M059J (cell line): Measurements from ENCODE around the gene NPEPL1. TPM values are rescaled to one million over a fixed set of nuclear protein-coding genes. Genes with fewer than 3 reads are reported as not detected.
"Not testable (repeated sequence)": the region's sequence is repeated elsewhere in the genome, so short reads cannot be mapped to it uniquely, and the experiment has no call there.

Experiments
- DNase-seq: peaks from one replicate; pipeline ENCODE4 v3.0.0-alpha.2; 2012; ENCODE audit warnings: low read depth
- total RNA-seq: library from RNA; depleted of rRNA; stranded (reverse); fragments of >200 nt; shearing (Covaris generic); gene quantifications from 2 replicates; pipeline ENCODE4 v1.2.3, GENCODE V29; 2014

The NPEPL1 gene
- total RNA-seq, 1 experiment from 2014 or later: 14.1 TPM

DNA sequence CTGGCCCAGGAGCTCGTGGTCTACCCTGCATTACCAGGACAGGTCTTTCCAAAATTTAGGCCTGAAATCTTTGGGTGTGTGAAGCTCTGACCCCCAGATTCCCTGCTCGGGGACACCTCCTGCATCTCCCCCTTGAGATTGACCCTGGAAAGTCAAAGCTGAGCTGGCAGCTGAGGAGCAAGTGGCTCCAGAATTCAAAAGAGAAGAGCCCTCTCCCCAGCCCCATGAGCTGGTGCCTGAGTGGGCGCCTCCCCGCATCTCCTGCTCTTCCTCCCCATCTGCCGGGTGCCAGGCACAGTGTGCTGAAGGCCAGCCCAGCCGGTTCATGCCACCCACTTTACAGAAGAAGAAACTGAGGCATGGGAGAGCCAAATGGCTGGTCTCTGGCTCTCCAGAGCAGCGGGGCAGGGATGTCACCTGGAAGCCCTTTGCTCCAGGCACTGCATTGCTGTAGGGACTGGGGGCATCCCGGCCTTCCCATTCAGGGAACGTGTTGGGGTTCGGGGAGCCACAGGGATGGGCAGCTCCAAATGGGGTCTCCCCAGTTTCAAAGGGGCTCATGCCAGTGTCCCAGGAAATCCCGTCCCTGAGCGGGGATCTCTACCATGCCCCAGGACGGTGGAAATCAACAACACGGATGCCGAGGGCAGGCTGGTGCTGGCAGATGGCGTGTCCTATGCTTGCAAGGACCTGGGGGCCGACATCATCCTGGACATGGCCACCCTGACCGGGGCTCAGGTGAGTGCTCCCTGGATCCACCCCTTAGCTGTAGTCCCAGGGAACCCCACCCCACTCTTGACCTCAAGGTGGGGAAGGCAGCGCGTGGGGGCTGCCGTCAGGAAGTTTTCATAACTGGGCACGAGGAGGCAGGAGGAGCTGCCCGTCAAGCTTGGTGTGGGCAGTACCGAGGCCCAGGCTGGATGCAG is 20.5 kb downstream of the NPEPL1 start:
- DNase-seq: no peak

DNA sequence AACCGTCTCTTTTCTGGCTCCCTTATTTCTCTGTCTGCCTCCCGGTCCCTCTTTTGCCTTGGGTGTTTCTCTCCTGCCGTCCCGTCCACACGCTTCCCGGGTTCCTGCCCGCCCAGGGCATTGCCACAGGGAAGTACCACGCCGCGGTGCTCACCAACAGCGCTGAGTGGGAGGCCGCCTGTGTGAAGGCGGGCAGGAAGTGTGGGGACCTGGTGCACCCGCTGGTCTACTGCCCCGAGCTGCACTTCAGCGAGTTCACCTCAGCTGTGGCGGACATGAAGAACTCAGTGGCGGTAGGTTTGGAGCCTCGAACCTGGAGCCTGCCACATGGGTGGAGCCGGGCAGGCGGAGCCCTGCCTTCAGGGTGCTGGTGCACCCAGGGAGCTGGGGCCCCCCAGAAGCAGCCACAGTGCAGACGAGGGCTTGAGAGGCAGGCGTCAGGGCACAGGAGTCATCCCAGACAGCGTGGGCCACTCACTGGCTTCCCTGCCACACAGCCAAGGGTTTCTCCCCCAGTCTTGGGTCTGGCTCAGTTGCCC is 21.3 kb downstream of the NPEPL1 start:
- no peak for DNase-seq

DNA sequence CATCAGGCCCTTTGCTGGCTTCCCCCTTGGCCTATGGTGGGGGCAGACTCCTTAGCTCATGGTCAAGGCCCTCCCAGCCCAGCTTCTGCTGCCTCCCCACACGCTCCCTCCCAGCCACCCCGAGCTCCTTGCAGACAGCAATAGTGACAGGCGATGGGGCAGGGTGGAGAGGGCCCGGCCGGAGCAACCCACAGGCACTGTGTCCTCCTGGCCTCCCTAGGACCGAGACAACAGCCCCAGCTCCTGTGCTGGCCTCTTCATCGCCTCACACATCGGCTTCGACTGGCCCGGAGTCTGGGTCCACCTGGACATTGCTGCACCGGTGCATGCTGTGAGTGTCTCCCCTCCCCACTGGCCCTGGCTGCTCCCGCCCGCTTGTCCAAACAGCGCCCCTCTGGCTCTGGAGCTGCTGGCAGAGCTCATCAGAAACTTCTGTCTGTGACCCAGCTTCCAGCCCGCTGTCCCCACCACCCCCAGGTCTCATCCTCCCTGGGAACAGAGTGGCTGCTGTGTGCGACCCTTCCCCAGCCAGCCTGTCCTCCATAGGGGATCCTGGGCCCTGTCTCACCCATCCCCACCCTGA is 21.8 kb downstream of the NPEPL1 start:
- no peak for DNase-seq

- DNase-seq: no peak
These were observed 22.3 kb downstream of the NPEPL1 start for GRCh38 chr20:58714923-58715351.

DNA sequence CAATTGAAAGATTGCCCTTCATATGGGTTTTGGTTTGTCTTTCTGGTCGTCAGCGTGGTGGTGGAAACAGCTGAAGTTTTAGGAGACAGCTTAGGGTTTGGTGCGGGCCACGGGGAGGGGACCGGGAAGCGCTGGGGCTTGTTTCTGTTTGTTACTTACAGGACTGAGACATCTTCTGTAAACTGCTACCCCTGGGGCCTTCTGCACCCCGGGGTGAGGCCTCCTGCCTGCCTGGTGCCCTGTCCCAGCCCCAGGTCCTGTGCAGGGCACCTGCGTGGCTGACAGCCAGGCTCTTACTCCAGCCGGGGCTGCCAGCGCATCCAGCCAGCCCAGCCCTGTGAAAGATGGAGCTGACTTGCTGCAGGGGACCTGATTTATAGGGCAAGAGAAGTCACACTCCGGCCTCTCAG is 22.8 kb downstream of the NPEPL1 start:
- DNase-seq: no peak

DNA sequence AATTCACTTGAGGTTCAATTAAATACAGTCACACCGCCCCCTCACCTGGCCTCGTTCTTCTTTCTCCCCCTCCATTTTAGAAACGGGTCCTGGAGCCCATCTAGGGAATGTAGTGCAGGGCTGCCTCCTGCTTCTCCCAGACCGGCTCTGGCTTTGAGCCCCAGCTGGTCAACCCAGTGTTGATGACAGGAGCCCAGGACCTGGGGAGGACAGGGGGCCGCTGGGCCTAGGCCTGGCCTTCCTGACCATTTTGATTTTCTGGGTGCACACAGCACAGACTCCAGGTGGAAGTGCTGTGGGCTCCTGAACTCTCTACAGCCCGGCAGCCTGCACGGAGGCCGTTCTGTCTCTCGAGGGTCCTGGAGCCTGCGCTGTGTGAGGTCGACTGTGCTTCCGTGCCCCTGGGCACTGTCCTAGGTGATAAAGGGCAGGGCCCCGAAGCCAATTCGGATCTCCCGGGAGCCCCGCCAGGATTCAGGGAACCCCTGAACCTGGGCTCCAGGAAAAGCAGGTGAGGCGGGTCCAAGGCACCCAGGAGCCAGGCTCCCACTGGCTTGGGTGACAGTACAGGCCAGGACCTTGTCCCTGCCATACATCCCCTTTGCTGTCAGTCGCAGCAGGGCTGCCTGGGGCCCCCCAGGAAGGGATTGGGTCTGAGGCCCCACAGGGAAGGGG is 23.3 kb downstream of the NPEPL1 start:
- no peak for DNase-seq

DNA sequence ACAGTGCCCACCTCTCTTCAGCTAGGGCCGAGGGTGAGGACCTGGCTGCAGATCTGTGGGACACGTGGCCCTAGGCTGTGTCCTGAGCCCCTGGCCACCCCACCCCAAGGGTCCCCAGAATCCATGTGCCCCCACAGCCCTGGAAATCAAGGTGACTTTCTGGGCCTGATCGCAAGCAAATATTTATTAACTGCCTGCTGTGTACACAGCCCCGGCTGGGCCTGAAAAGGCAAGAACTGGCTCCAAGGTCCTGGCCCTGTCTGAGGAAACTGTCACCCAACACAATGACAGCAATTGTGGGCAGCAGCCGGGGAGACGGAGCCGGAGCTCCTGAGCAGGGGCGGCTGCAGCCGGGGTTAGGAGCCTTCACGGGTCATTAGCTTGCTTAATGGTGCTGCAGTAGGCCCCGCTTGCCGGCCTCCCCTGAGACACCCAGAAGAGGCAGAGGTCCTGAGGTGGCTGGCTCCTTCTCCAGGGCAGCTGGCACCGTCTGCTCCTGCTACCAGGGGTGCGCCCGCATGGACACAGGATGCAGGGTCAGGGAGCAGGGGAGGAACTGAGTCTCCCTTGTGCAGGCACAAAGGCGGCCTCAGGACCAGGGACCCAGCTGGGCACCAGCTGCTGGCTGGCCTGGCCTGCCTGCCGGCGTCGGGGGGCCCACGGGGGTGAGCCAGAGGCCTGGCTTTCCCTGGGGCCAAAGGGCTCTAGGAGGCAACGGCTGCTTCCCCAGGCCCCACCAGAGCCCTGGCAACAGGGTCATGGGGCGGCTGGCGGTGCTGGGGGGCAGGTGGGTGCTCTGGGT is 24.1 kb downstream of the NPEPL1 start:
- no peak for DNase-seq

DNA sequence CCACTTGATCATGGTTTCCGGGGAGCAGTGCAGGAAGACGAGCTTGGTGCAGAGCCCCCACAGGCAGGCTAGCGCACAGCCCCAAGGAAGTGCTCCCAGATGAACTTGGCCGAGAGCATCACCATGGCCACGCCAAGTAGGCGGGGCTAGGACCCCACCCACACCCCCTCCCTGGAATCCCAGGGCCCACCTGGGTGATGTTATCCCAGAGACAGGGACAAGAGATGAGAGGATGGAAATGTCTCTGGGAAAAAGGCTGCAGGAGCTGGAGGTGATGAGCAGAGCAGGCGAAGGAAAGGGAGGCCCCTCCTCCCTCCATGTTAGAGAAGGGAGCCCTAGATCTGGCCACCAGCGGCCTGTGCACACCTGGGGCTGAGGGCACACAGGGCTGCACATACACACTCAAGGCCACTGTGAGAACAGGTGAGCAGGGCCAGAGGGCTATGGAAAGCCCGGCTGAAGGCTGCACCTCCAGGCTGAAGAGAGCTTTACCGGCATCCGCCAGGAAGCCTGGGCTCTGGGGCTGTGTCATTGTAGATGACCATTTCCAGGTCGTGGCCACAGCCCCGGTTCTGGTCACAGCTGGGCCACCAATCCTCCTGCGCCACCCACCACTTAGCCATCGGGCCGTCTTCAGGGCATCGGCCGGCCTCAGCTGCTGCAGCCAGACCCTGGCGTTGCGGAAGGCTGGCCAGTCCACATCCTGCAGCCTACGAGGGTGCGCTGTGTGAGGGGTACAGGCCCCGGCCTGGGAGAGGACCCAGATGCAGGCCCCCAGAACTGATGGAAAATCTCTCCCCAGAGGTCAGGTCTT is 24.9 kb downstream of the NPEPL1 start:
- DNase-seq: no peak

- no peak for DNase-seq
These were observed 25.5 kb downstream of the NPEPL1 start for GRCh38 chr20:58718121-58718563.

GRCh38 chr20:58718729-58719128 is 26.1 kb downstream of the NPEPL1 start:
- no peak for DNase-seq

DNA sequence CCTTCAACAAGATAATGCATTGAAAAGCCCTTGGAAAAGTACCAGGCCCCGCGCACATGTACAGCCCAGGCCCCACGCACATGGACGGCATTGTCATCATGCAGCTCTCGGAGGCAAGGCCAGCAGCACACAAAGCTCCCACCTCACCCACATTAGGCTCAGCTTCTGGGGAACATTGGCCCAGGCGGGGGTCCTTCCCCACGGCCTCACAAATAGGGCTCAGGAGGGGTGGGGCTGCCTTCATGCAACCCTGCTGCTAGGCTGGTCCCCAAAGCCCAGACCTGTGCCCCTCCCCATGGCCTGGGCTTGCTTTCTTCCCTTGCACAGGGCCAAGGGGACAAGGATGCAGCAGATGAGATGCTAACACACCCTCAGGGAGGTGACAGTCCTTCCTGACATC is 26.7 kb downstream of the NPEPL1 start:
- DNase-seq: no peak

DNA sequence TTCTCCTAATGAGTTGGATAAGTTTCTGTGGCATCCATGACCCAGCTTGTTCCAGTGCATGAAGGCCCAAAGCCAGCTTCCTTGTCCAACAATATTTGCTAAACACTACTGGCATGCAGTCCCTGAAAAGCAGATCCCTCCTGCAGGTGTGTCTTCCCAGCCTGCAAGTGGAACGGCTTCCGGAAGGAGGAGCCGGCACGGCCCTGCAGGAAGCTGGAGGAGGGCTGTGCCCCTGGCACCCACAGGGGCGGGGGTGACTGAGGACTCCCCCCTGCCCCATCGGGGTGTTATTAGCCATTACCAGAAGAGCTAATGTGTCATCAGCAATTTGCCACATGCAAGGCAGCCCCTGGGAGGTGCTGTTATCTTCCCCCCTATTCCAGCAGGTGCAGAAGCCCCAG is 27.4 kb downstream of the NPEPL1 start:
- DNase-seq: no peak

- DNase-seq: no peak
These were observed 28.3 kb downstream of the NPEPL1 start for GRCh38 chr20:58720890-58721289.

GRCh38 chr20:58721951-58722778 is 29.6 kb downstream of the NPEPL1 start:
- no peak for DNase-seq

DNA sequence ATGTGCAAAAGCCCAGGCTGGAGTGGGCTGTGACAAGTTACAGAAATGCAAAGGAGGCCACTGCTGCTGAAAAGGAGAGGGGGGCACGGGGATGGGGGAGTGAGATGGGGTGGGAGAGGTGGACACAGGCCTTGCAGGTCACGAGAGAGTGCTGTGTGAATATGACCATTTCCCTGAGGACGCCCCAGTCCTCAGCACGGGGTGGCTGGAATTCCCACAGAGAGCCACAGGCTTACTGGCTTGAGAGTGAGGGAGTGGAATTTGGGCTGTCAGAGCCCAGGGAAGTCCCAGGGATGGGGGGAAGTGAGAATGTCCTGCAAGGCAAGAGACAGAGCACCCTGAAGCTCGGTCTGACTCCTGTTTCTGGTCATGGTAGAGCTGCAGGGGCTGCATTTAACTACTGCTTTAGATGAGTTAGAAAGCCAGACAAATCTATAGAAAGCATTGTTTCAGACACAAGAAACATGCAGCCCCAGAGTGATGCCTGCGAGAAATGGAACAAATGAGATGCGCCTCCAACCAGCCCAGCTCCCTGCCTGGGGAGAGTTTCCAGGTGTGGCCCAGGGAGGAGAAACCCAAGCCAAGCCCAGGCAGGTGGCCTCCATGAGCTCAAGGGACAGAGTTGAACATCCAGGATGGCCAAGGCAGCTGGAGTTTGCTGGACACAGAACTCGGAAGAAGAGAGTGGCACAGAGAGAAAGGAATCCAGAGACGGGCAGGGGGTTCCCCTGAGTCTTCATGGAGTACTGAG is 30.5 kb downstream of the NPEPL1 start:
- no peak for DNase-seq

DNA sequence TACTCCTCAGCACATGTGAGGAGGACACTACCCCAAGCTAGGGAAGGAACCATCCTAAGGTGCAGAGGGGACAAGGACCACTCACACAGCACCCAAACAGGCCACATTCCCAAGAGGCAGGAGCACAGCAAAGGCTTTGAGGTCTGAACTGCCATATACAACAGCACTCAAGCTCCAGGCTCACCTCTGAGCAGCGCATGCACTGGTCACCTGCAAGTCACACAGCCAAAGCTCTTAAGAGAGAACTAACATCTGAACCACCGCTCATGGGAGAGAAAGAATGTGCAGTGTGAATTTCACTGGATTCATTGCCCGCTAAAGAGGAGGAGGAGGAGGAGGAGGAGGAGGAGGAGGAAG is 31.0 kb downstream of the NPEPL1 start:
- no peak for DNase-seq

GRCh38 chr20:58726156-58726555 is 33.6 kb downstream of the NPEPL1 start:
- not testable (repeated sequence) for DNase-seq

DNA sequence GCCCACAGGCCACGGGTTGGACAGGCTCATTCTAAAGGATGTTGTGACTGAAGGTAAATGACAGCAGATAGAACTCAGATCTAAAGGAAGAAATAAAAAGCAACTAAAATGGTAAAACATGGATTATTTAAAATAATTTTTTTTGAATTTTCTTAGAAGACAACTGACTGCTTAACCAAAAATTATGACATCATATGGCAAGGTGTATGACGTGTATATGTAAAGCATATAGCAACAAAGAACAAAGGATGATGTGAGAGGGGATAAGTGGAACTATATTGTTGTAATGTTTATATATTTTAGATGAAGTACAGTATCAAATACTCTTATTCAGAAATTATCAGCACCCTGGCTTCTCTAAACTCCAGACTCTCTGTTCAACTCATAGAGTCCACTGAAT is 38.6 kb downstream of the NPEPL1 start:
- no peak for DNase-seq

GRCh38 chr20:58737198-58737597 is 44.6 kb downstream of the NPEPL1 start:
- DNase-seq: no peak
